Neuronal stem cell (in vitro differentiated cells): ENCODE results near the gene NEK8. TPM values are rescaled to one million over a fixed set of nuclear protein-coding genes. Genes with fewer than 3 reads are reported as not detected.

Source experiments
- DNase-seq: peaks from one replicate; pipeline ENCODE4 v3.0.0-alpha.2; 2013; ENCODE audit warnings: low spot score
- H2AFZ ChIP-seq: one replicate; pipeline ENCODE4 v1.6.1; 2013; ENCODE audit warnings: mild to moderate bottlenecking, low read length, inconsistent platforms
- H2AK5ac ChIP-seq: 2 replicates; pipeline ENCODE4 v1.6.1; 2013; ENCODE audit warnings: low read depth, mild to moderate bottlenecking, inconsistent platforms, low read length, moderate library complexity, mixed read lengths
- H2BK120ac ChIP-seq: 2 replicates; pipeline ENCODE4 v1.6.1; 2013; ENCODE audit warnings: low read depth, mild to moderate bottlenecking, inconsistent platforms, low read length, moderate library complexity, mixed read lengths
- H2BK12ac ChIP-seq: one replicate; pipeline ENCODE4 v1.6.1; 2013; ENCODE audit warnings: low read length, inconsistent platforms
- H2BK15ac ChIP-seq: 2 replicates; pipeline ENCODE4 v1.6.1; 2013; ENCODE audit warnings: mild to moderate bottlenecking, low read length, inconsistent platforms, mixed read lengths
- H2BK5ac ChIP-seq: one replicate; pipeline ENCODE4 v1.6.1; 2013; ENCODE audit warnings: inconsistent platforms, mild to moderate bottlenecking, low read length, moderate library complexity
- H3K14ac ChIP-seq: one replicate; pipeline ENCODE4 v1.6.1; 2013; ENCODE audit warnings: low read length, inconsistent platforms
- H3K18ac ChIP-seq: 2 replicates; pipeline ENCODE4 v1.6.1; 2013; ENCODE audit warnings: low read length, inconsistent platforms
- H3K23ac ChIP-seq: 2 replicates; pipeline ENCODE4 v1.6.1; 2013; ENCODE audit warnings: low read depth, mild to moderate bottlenecking, mixed read lengths, low read length, inconsistent platforms; ENCODE audit not compliant: poor library complexity
- H3K27ac ChIP-seq: replicated peaks from 3 replicates; pipeline ENCODE4 v1.5.1; 2013; ENCODE audit warnings: low read length, inconsistent platforms
- H3K27me3 ChIP-seq, 3 experiments: 2 replicates each; pipeline ENCODE4 v1.6.1; 2013; ENCODE audit warnings: low read length in 3 of 3, mild to moderate bottlenecking in 2 of 3, inconsistent platforms in 1 of 3, low read depth in 1 of 3, mixed read lengths in 1 of 3, moderate library complexity in 1 of 3; ENCODE audit not compliant: control insufficient read depth in 3 of 3, insufficient read depth in 3 of 3
- H3K36me3 ChIP-seq, 2 donors: replicated peaks in 1 of 2; 2 replicates each; pipeline ENCODE4 v1.6.1; 2013; ENCODE audit warnings: low read length in 2 of 2; ENCODE audit not compliant: control insufficient read depth in 2 of 2, insufficient read depth in 2 of 2
- H3K4ac ChIP-seq: 2 replicates; pipeline ENCODE4 v1.6.1; 2013; ENCODE audit warnings: inconsistent platforms, mild to moderate bottlenecking, low read length, moderate library complexity
- H3K4me1 ChIP-seq, 2 donors: 1 replicate in 1 of 2; 2 replicates in 1 of 2; pipeline ENCODE4 v1.6.1; 2013; ENCODE audit warnings: low read length in 2 of 2, low read depth in 1 of 2; ENCODE audit not compliant: control insufficient read depth in 2 of 2, insufficient read depth in 1 of 2
- H3K4me2 ChIP-seq: one replicate; pipeline ENCODE4 v1.6.1; 2013; ENCODE audit warnings: mild to moderate bottlenecking, low read length, inconsistent platforms; ENCODE audit not compliant: insufficient read depth, poor library complexity, severe bottlenecking
- H3K4me3 ChIP-seq, 2 donors: 2 replicates each; pipeline ENCODE4 v1.5.1; 2013; ENCODE audit warnings: low read length in 2 of 2, mild to moderate bottlenecking in 2 of 2, inconsistent platforms in 1 of 2, moderate library complexity in 1 of 2
- H3K79me1 ChIP-seq: one replicate; pipeline ENCODE4 v1.6.1; 2013; ENCODE audit warnings: low read depth, mild to moderate bottlenecking, inconsistent platforms, low read length, moderate library complexity
- H3K9ac ChIP-seq: one replicate; pipeline ENCODE4 v1.6.1; 2013; ENCODE audit warnings: mild to moderate bottlenecking, low read depth, low read length, inconsistent platforms; ENCODE audit not compliant: poor library complexity
- H3K9me3 ChIP-seq, 2 donors: replicated peaks in 1 of 2; 2 replicates each; pipeline versions ENCODE3 to v1.6.1; 2013; ENCODE audit warnings: low read length in 2 of 2, mild to moderate bottlenecking in 2 of 2, inconsistent platforms in 1 of 2, low read depth in 1 of 2, mixed read lengths in 1 of 2, moderate library complexity in 1 of 2; ENCODE audit not compliant: control insufficient read depth in 2 of 2, insufficient read depth in 1 of 2
- H4K8ac ChIP-seq: one replicate; pipeline ENCODE4 v1.6.1; 2013; ENCODE audit warnings: low read depth, mild to moderate bottlenecking, inconsistent platforms, low read length, moderate library complexity
- H4K91ac ChIP-seq: one replicate; pipeline ENCODE4 v1.6.1; 2013; ENCODE audit warnings: low read length, low read depth, mild to moderate bottlenecking, inconsistent platforms; ENCODE audit not compliant: poor library complexity
- WGBS, 2 donors: extraction: QIAGEN DNeasy Blood & Tissue Kit; methylation state at CpG; one replicate each; pipeline ENCODE4 v1.1.7; 2013; ENCODE audit warnings: missing lambda C conversion rate in 2 of 2, mixed read lengths in 1 of 2; ENCODE audit not compliant: insufficient read length in 2 of 2, insufficient replicate concordance in 1 of 2; ENCODE audit errors: extremely low coverage in 2 of 2; 5-methylcytosine and 5-hydroxymethylcytosine counted together
- small RNA-seq: library from polyadenylated mRNA; stranded (forward); fragments of <200 nt; extraction: miRNeasy Mini kit (QIAGEN cat#:217004); gene quantifications from one replicate; pipeline ENCODE3, GENCODE V24; 2013; ENCODE audit not compliant: insufficient read depth

The NEK8 gene

GRCh38 chr17:28783161-28783560 lies 54.6 kb downstream of the NEK8 start:
- no peak overlapping the region for H2BK120ac ChIP-seq
- no peak overlapping the region for H2AFZ ChIP-seq
- no peak overlapping the region for H3K23ac ChIP-seq
- H2BK5ac ChIP-seq: no peak overlapping the region
- no peak overlapping the region for H4K91ac ChIP-seq
- H4K8ac ChIP-seq: no peak overlapping the region
- H3K27ac ChIP-seq: no peak overlapping the region
- H3K18ac ChIP-seq: no peak overlapping the region
- H3K9me3 ChIP-seq: no peaks in the 10 kb centered on the region
- H3K4me2 ChIP-seq: no peak overlapping the region
- no peaks in the 10 kb centered on the region for H3K27me3 ChIP-seq
- H3K36me3 ChIP-seq: peaks cover 0 to 25% of the 10 kb centered on the region in 2 donors
- no CpG with 5 or more reads among the region's 3 CpGs for whole genome bisulfite sequencing, 2 donors
- no peak overlapping the region for H3K4ac ChIP-seq
- no peaks in the 10 kb centered on the region for H3K4me1 ChIP-seq
- H3K14ac ChIP-seq: no peak overlapping the region
- no peak for DNase-seq
- no peak overlapping the region for H3K4me3 ChIP-seq
- no peak overlapping the region for H2AK5ac ChIP-seq
- H2BK12ac ChIP-seq: no peak overlapping the region
- no peak overlapping the region for H3K9ac ChIP-seq
- no peak overlapping the region for H2BK15ac ChIP-seq
- H3K79me1 ChIP-seq: no peaks in the 10 kb centered on the region

- DNase-seq: no peak
- Histone ChIP-seq H3K27ac (no peak overlapping the region), H3K18ac (no peak overlapping the region), H3K27me3 (no peaks in the 10 kb centered on the region), H3K36me3 (peaks cover 0 to 14% of the 10 kb centered on the region in 2 donors), H4K8ac (no peak overlapping the region), H3K14ac (no peak overlapping the region), H2BK5ac (no peak overlapping the region), H3K79me1 (no peaks in the 10 kb centered on the region), H2BK12ac (no peak overlapping the region), H3K4ac (no peak overlapping the region), H3K23ac (no peak overlapping the region), H2BK120ac (no peak overlapping the region), H2AK5ac (no peak overlapping the region), H4K91ac (no peak overlapping the region), H3K9ac (no peak overlapping the region), H2BK15ac (no peak overlapping the region), H3K4me3 (no peak overlapping the region), H3K9me3 (no peaks in the 10 kb centered on the region), H3K4me2 (no peak overlapping the region), H3K4me1 (no peaks in the 10 kb centered on the region), H2AFZ (no peak overlapping the region)
- no CpG with 5 or more reads among the region's 4 CpGs for WGBS, 2 donors
Observed at GRCh38 chr17:28788100-28788499, 59.5 kb downstream of the NEK8 start.

Small RNAs within 50 kb of the gene (small RNA-seq; reads per million reads assigned to genes)
- gene SNORD42A (not detected), gene SNORD42B (2.0 reads per million), gene SNORD4A (not detected), gene SNORD4B (not detected)
